ENCODE measurements around the gene MOB3A.

GRCh38 chr19:2070986-2071673, 25.0 kb downstream of the MOB3A start:
- TF ChIP-seq CTCF (IDR thresholded peaks at IDR 0.05) (no peak), POLR2AphosphoS5 (IDR thresholded peaks at IDR 0.05) (no peak), POLR2A (IDR thresholded peaks at IDR 0.05) (no peak)

Data from upper lobe of left lung (tissue), 4 donors.